Skeletal muscle satellite cell (primary cell): Measurements from ENCODE around the gene NEK9.

Experiments
- H3K27me3 ChIP-seq: 2 replicates; pipeline ENCODE4 v1.7.0; 2013; ENCODE audit warnings: low read length; ENCODE audit not compliant: control insufficient read depth, insufficient read depth
- H3K36me3 ChIP-seq: 2 replicates; pipeline ENCODE4 v1.7.0; 2013; ENCODE audit warnings: mild to moderate bottlenecking, control low read depth, low read length; ENCODE audit not compliant: insufficient read depth
- H3K4me1 ChIP-seq: 2 replicates; pipeline ENCODE4 v1.7.0; 2013; ENCODE audit warnings: low read length; ENCODE audit not compliant: control insufficient read depth, insufficient read depth
- H3K4me2 ChIP-seq: 2 replicates; pipeline ENCODE4 v1.7.0; 2013; ENCODE audit warnings: mild to moderate bottlenecking, low read length
- H3K4me3 ChIP-seq: 2 replicates; pipeline ENCODE4 v1.7.0; 2013; ENCODE audit warnings: low read length
- H3K9ac ChIP-seq: 2 replicates; pipeline ENCODE4 v1.7.0; 2013; ENCODE audit warnings: mild to moderate bottlenecking, low read depth, low read length, moderate library complexity
- H3K9me3 ChIP-seq: replicated peaks from 2 replicates; pipeline ENCODE4 v1.7.0; 2013; ENCODE audit warnings: mild to moderate bottlenecking, control low read depth, low read length

The NEK9 gene

DNA sequence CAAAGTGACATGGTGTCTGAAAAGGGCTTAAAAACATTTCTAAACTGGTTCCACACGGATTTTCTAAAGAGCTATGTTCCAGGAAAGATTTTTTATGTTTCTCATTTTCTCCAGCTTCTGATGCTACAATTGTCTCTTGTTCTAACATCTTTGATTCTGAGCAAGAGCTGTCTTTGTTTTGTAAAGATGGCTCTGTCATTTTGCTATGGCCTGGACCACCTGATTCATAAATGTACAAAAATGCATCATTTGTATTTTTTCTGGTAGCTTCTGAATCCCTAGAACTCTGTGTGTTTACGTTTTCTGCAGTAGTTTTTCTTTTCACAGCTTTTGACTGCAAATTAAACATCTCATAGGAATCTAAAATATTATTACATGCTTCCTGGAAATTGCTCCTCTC lies 78.7 kb downstream of the NEK9 start:
- Histone ChIP-seq H3K36me3 (peaks cover 4% of the 10 kb centered on the region), H3K27me3 (no peaks in the 10 kb centered on the region), H3K9ac (no peak overlapping the region), H3K4me3 (no peak overlapping the region), H3K4me2 (no peak overlapping the region), H3K9me3 (no peaks in the 10 kb centered on the region), H3K4me1 (peaks cover 46% of the 10 kb centered on the region)

DNA sequence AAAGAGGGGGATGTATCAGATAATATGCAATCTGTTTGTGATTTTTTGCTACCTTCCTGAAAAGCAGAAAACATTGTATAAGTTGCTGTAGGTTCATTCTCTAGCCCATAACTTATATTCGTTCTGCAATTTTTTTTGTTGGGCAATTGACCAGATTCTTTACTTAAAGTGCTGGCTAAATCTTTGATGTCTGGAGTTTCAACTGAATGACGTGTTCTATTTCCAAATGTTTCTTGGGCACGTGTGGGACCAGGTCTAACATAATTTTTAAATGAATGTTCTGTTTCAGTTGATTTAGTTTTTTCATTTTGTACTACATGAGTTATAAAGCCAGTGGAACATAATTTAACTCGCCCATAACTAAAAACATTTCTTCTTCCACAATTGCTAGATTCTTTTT lies 79.3 kb downstream of the NEK9 start:
- H3K27me3 ChIP-seq, result no peaks in the 10 kb centered on the region
- H3K9ac ChIP-seq, result no peak overlapping the region
- H3K9me3 ChIP-seq, result no peaks in the 10 kb centered on the region
- no peak overlapping the region for H3K4me2 ChIP-seq
- H3K4me1 ChIP-seq, result peaks cover 46% of the 10 kb centered on the region
- peaks cover 4% of the 10 kb centered on the region for H3K36me3 ChIP-seq
- no peak overlapping the region for H3K4me3 ChIP-seq

DNA sequence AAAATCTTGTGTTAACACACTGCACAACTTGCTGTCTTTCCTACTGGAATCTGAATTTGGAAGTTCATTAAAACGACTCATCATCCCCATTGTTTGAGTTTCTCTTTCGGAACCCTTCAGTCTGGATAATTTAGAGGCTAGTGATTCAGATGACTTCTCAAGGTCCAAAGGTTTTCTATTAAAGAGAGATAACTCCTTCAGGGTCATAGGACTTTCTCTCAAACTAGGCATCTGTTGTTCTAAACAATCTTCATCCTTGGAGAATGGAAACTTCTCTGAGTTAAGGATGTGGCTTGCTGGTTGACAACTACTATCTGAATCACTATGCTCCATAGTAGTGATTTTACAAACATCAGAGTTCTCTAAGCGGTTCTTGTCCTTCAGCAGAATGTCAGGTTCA lies 79.9 kb downstream of the NEK9 start:
- Histone ChIP-seq H3K36me3 (peaks cover 4% of the 10 kb centered on the region), H3K4me3 (no peak overlapping the region), H3K9me3 (no peaks in the 10 kb centered on the region), H3K27me3 (no peaks in the 10 kb centered on the region), H3K4me1 (peaks cover 50% of the 10 kb centered on the region), H3K9ac (no peak overlapping the region), H3K4me2 (no peak overlapping the region)

DNA sequence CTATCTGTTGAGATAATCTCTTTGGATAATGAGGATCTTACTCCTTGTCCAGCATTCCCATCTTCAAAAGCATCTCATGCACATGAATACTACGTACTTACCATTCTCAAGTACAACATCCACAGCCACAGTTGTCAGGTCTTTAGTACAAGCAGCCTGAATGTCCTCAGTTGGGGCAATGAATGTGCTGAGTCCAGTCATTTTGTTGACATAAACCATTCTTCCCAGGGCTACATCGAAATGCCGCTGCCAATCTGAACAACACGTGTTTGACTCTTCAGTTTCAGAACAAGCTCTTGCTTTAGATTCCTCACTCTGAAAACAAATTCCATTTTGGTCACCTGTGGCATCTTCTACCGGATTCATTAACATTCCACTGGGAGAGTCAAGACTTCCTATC lies 80.6 kb downstream of the NEK9 start:
- H3K4me3 ChIP-seq, result no peak overlapping the region
- no peak overlapping the region for H3K9ac ChIP-seq
- H3K4me1 ChIP-seq, result peaks cover 55% of the 10 kb centered on the region
- H3K27me3 ChIP-seq, result no peaks in the 10 kb centered on the region
- H3K36me3 ChIP-seq, result peaks cover 7% of the 10 kb centered on the region
- no peaks in the 10 kb centered on the region for H3K9me3 ChIP-seq
- H3K4me2 ChIP-seq, result no peak overlapping the region

DNA sequence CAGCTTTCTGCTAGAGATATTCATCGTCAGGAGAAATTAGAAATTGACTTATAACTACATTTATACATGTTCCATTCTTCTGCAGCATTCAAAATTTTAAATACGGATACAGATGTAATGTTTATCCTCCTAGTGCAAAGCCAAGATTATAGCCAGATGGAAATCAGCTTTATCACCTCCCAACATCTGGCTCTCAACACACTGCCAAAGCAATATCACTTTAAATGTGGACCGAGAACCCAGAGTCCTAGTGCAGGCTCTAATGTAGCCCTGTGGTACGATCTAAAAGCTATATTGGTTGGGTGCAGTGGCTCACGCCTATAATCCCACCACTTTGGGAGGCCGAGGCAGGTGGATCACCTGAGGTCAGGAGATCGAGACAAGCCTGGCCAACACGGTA lies 82.1 kb downstream of the NEK9 start:
- peaks cover 41% of the 10 kb centered on the region for H3K4me1 ChIP-seq
- no peak overlapping the region for H3K4me3 ChIP-seq
- H3K27me3 ChIP-seq, result no peaks in the 10 kb centered on the region
- no peak overlapping the region for H3K9ac ChIP-seq
- H3K4me2 ChIP-seq, result peak overlapping the region; percentile 11
- H3K36me3 ChIP-seq, result peaks cover 8% of the 10 kb centered on the region
- H3K9me3 ChIP-seq, result no peaks in the 10 kb centered on the region

DNA sequence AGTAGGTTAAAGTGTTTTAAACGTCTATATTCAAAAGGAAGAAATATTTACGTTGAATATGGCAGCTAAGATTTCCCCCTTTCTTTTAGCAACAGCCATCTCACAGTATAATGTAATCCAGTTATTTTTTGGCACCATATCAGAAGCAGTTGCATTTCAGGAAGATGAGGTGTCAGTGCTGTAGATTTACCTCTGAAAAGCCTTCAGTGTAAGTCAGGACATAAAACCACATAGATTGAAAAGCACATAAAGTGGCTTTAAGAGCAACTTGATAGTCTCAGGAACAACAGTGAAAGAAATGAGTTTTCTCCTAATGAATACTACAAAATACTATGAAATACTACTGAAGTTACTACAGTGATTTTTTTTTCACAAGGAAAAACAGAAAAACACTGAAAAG lies 82.5 kb downstream of the NEK9 start:
- Histone ChIP-seq H3K4me2 (peak overlapping the region; percentile 11), H3K4me1 (peaks cover 37% of the 10 kb centered on the region), H3K9me3 (no peaks in the 10 kb centered on the region), H3K36me3 (peaks cover 9% of the 10 kb centered on the region), H3K4me3 (no peak overlapping the region), H3K27me3 (no peaks in the 10 kb centered on the region), H3K9ac (no peak overlapping the region)

DNA sequence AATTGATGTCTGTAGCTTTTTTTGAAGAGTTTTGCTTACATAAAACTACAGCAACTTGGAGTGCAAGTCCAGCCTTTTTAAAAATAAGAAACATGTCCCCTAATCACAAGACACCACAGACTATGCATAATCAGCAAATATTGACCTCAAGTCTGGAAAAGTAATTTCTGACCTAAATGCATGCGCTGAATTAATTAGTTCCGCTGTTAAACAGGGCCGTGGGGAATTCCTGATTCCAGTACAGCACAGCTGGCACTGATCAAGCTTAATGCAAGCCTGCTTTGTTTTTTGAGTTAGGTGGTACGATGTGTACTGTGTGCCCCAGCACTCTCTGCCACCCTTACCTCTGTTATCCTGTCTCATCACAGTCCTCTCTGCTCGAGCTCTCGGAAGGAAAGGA lies 84.8 kb downstream of the NEK9 start:
- Histone ChIP-seq H3K36me3 (peaks cover 14% of the 10 kb centered on the region), H3K9ac (no peak overlapping the region), H3K27me3 (no peaks in the 10 kb centered on the region), H3K4me1 (peaks cover 22% of the 10 kb centered on the region), H3K9me3 (no peaks in the 10 kb centered on the region), H3K4me2 (peak overlapping the region; percentile 9), H3K4me3 (no peak overlapping the region)

DNA sequence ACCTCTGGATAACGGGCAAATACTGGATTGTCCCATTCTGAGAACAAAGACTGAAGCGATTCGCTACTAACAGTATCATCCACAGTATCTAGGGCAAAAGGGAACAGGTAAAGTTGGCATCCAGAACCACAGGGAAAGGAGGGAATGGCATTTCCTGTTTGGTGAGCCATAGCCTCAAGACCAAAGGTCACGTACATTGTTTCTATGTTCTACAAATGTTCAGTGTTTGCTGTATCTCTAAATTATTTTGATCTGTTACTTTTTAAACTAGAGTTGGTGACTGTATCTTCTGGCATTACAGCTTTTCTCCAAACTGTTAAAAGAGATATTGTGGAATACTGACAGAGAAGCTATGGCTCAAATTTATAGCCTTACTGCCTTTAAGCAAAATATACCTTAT lies 85.2 kb downstream of the NEK9 start:
- Histone ChIP-seq H3K9me3 (no peaks in the 10 kb centered on the region), H3K27me3 (no peaks in the 10 kb centered on the region), H3K36me3 (peaks cover 16% of the 10 kb centered on the region), H3K4me3 (no peak overlapping the region), H3K9ac (no peak overlapping the region), H3K4me2 (no peak overlapping the region), H3K4me1 (peaks cover 20% of the 10 kb centered on the region)

DNA sequence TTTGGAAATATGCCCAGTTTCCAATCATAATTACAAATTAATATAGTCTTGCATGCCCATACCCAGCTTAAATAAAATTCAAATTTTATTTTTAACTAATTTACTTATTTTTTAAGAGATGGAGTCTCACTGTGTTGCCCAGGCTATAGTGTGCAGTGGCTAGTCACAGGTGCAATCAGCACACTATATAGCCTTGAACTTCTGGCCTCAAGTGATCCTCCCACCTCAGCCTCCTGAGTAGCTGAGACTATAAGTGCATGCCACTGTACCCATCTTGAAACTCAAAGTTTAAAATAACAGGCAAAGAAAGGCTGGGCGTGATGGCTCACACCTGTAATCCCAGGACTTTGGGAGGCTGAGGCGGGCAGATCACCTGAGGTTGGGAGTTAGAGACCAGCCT lies 85.9 kb downstream of the NEK9 start:
- peaks cover 16% of the 10 kb centered on the region for H3K36me3 ChIP-seq
- H3K4me1 ChIP-seq, result peaks cover 20% of the 10 kb centered on the region
- no peak overlapping the region for H3K4me3 ChIP-seq
- no peak overlapping the region for H3K4me2 ChIP-seq
- no peak overlapping the region for H3K9ac ChIP-seq
- H3K9me3 ChIP-seq, result no peaks in the 10 kb centered on the region
- no peaks in the 10 kb centered on the region for H3K27me3 ChIP-seq

DNA sequence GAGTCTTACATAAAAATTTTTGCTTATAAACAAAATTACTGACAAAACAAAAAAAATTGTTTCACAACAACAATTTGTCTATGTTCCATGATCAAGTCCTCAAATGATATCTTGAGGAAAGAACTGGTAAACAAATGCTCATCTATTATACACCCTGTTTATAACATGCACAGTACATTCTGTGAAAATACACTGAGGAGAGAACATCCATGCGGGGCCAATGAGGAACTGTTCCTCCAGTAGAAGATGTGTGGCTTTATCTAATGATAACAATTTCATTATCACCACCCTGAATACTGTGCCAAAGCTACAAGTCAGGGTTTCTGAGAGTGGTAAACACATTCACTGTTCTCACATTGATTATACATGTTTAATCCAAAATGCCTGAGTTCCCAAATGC lies 86.3 kb downstream of the NEK9 start:
- H3K4me3 ChIP-seq, result no peak overlapping the region
- H3K9me3 ChIP-seq, result no peaks in the 10 kb centered on the region
- no peak overlapping the region for H3K9ac ChIP-seq
- H3K4me2 ChIP-seq, result no peak overlapping the region
- no peaks in the 10 kb centered on the region for H3K27me3 ChIP-seq
- H3K36me3 ChIP-seq, result peaks cover 20% of the 10 kb centered on the region
- H3K4me1 ChIP-seq, result peaks cover 20% of the 10 kb centered on the region

DNA sequence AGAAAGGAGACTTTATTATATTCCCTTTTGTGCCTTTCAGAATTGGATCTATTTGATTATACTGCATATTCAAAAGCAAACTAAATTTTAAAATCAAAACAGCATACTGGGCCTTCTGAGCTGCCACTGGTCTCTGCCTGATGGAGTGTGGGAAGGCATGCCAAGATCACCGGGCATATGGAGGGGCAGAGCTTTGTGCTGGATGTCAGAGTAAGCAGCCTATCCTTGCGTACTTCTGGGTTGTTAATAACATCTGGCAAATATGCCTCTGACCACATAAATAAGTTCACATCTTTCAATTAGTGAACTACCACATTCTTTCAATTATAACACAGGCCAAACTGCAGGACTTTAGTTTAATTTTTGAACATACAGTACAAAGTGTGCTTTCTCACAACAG lies 93.9 kb downstream of the NEK9 start:
- H3K4me2 ChIP-seq, result no peak overlapping the region
- no peak overlapping the region for H3K4me3 ChIP-seq
- no peaks in the 10 kb centered on the region for H3K9me3 ChIP-seq
- peaks cover 32% of the 10 kb centered on the region for H3K36me3 ChIP-seq
- H3K4me1 ChIP-seq, result no peaks in the 10 kb centered on the region
- H3K27me3 ChIP-seq, result no peaks in the 10 kb centered on the region
- H3K9ac ChIP-seq, result no peak overlapping the region

DNA sequence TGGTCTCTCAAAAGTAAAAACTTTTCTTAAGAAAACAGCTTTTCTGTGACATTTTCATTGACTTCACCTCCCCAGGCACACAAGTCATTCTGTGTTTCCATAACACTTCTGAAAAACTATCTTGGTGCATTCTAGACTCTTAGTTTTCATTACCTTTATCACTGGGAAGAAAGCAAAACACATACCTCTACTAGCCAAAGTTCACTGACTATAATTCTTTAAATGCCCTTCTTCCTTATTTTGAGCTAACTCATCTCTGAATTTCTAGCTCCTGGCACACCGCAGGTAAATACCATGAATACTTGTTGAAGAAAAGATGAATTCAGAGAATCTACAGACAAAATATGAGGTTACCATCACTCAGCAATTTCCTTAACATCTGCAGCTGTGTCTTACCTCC lies 96.7 kb downstream of the NEK9 start:
- H3K9me3 ChIP-seq, result no peaks in the 10 kb centered on the region
- no peak overlapping the region for H3K9ac ChIP-seq
- no peaks in the 10 kb centered on the region for H3K27me3 ChIP-seq
- H3K4me3 ChIP-seq, result no peak overlapping the region
- no peak overlapping the region for H3K4me2 ChIP-seq
- peaks cover 24% of the 10 kb centered on the region for H3K36me3 ChIP-seq
- H3K4me1 ChIP-seq, result no peaks in the 10 kb centered on the region
